Measurements from ENCODE around the gene DDX10. TPM values are rescaled to one million over a fixed set of nuclear protein-coding genes. Genes with fewer than 3 reads are reported as not detected.
A peak's percentile ranks its signal among the peaks of the same experiment; 100 is the strongest.

DDX10 gene
- total and polyA plus RNA-seq, 7 donors = 10.0 to 18.0 (median 11.4) TPM

DNA sequence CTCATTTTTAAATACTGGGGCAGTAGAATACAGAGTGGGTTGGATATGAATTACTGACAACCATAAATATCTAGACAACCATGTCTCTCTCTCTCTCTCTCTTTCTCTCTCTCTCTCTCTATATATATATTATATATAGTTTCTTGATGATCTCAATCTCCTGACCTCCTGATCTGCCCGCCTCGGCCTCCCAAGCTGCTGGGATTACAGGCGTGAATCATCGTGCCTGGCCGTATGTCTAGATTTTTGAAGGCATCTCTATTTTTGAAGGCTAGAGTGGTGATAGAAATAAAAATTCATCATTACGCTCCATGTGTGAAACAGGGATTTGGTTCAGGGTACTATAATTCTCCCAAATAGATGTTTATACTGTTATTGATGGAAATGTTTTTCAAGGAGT is 84.1 kb downstream of the DDX10 start:
- H3K9me3 ChIP-seq = no peaks in the 10 kb centered on the region
- intact Hi-C loops (cut with DNase I) = no loop called here
- no peak for DNase-seq
- no peak for TF ChIP-seq CTCF (IDR thresholded peaks at IDR 0.05)
- H3K27me3 ChIP-seq (ENCODE audit: insufficient read depth in 3 of 3, low read length in 2 of 3) = no peaks in the 10 kb centered on the region
- 92 to 96% (median 95%) methylated on average over 6 of the region's 6 CpGs for WGBS, 3 donors
- no peak for ATAC-seq
- H3K36me3 ChIP-seq (ENCODE audit: insufficient read depth in 1 of 2, low read depth in 1 of 2) = no peaks in the 10 kb centered on the region
- no peak overlapping the region for H3K27ac ChIP-seq
- peaks cover 9% of the 10 kb centered on the region for H3K4me1 ChIP-seq
- no peak overlapping the region for H3K4me3 ChIP-seq

DNA sequence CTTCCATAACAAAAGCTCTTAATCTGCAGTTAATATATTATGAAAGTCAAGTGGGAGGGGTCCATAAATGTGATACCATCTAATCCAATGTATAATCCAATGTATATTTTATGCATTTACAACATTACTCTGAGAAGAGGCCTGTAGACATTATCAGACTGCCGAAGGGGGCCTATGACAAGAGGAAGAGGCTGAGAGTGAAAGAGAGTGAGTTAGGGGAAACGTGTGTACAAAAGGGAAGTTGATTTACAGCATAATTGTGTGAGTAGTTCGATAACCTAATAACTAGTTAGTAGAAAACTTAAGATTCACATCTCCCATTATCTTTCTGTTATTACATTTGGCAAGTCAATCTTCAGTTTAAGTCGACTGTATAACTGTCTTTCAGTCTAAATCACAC is 86.6 kb downstream of the DDX10 start:
- H3K27ac ChIP-seq = no peak overlapping the region
- intact Hi-C loops (cut with DNase I) = no loop called here
- no peak overlapping the region for H3K4me3 ChIP-seq
- WGBS, 3 donors = 92 to 95% (median 93%) methylated on average over 4 of the region's 4 CpGs
- TF ChIP-seq CTCF (IDR thresholded peaks at IDR 0.05) = no peak
- H3K27me3 ChIP-seq (ENCODE audit: insufficient read depth in 3 of 3, low read length in 2 of 3) = no peaks in the 10 kb centered on the region
- peaks cover 14% of the 10 kb centered on the region for H3K4me1 ChIP-seq
- H3K36me3 ChIP-seq (ENCODE audit: insufficient read depth in 1 of 2, low read depth in 1 of 2) = no peaks in the 10 kb centered on the region
- H3K9me3 ChIP-seq = no peaks in the 10 kb centered on the region
- ATAC-seq = no peak
- no peak for DNase-seq

- intact Hi-C loops (cut with DNase I) = no loop called here
- peaks cover 14% of the 10 kb centered on the region for H3K4me1 ChIP-seq
- H3K4me3 ChIP-seq = no peak overlapping the region
- DNase-seq (no peak), ATAC-seq (no peak)
- TF ChIP-seq CTCF (IDR thresholded peaks at IDR 0.05) = no peak
- no peaks in the 10 kb centered on the region for H3K36me3 ChIP-seq (ENCODE audit: insufficient read depth in 1 of 2, low read depth in 1 of 2)
- H3K27ac ChIP-seq = no peak overlapping the region
- no peaks in the 10 kb centered on the region for H3K9me3 ChIP-seq
- no peaks in the 10 kb centered on the region for H3K27me3 ChIP-seq (ENCODE audit: insufficient read depth in 3 of 3, low read length in 2 of 3)
These were observed 87.5 kb downstream of the DDX10 start for GRCh38 chr11:108752297-108752751.

GRCh38 chr11:108754901-108755625 is 90.2 kb downstream of the DDX10 start:
- no peaks in the 10 kb centered on the region for H3K27me3 ChIP-seq (ENCODE audit: insufficient read depth in 3 of 3, low read length in 2 of 3)
- intact Hi-C loops (cut with DNase I) = no loop called here
- H3K4me1 ChIP-seq = peaks cover 14% of the 10 kb centered on the region
- no peak for TF ChIP-seq CTCF (IDR thresholded peaks at IDR 0.05)
- ATAC-seq = peak in 3 of 4 donors; percentile 56 to 82 (median 69)
- H3K9me3 ChIP-seq = no peaks in the 10 kb centered on the region
- H3K4me3 ChIP-seq = no peak overlapping the region
- 20 to 32% (median 27%) methylated on average over 2 of the region's 2 CpGs for WGBS, 3 donors
- no peaks in the 10 kb centered on the region for H3K36me3 ChIP-seq (ENCODE audit: insufficient read depth in 1 of 2, low read depth in 1 of 2)
- H3K27ac ChIP-seq = no peak overlapping the region
- no peak for DNase-seq

DNA sequence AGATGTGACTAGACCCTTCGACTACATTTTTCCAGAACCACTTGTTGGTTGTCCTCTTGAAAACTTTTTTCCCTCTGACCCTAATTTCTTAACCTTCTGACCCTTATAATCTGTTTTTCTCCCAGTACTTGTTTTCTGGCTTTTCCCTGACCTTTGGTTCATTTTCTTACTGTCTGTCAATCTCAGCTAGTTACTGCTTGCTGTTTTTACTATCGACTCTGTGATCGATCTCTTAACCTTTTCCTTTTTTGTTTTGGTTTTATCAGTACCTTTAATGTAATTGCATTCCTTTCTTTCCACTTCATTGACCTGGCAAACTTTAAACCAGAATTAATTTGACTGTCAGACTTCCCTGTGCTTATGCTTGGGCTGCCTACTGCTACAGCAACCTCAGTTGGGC is 92.8 kb downstream of the DDX10 start:
- Histone ChIP-seq H3K27ac (no peak overlapping the region), H3K36me3 (ENCODE audit: insufficient read depth in 1 of 2, low read depth in 1 of 2) (no peaks in the 10 kb centered on the region), H3K4me3 (no peak overlapping the region), H3K4me1 (peaks cover 8% of the 10 kb centered on the region), H3K27me3 (ENCODE audit: insufficient read depth in 3 of 3, low read length in 2 of 3) (no peaks in the 10 kb centered on the region), H3K9me3 (no peaks in the 10 kb centered on the region)
- ATAC-seq (no peak), DNase-seq (no peak)
- 83 to 88% (median 85%) methylated on average over 3 of the region's 3 CpGs for WGBS, 3 donors
- intact Hi-C loops (cut with DNase I) = no loop called here
- no peak for TF ChIP-seq CTCF (IDR thresholded peaks at IDR 0.05)

All from psoas muscle (tissue), 8 donors.